Transverse colon (tissue), 4 donors: ENCODE data around the gene ZNF236. TPM values are rescaled to one million over a fixed set of nuclear protein-coding genes. Genes with fewer than 3 reads are reported as not detected.
"Not testable (repeated sequence)": the region's sequence is repeated elsewhere in the genome, so short reads cannot be mapped to it uniquely, and the experiment has no call there.

Source experiments
- DNase-seq: peaks from one replicate; pipeline ENCODE4 v3.0.0-alpha.2; 2019
- H3K27ac ChIP-seq, 4 donors: fragments of 200-600 bp; sonication (generic); 2 replicates each; pipeline ENCODE4 v1.5.1; 2016 to 2018; ENCODE audit warnings: inconsistent platforms in 4 of 4
- H3K27me3 ChIP-seq: fragments of 200-600 bp; sonication (generic); 2 replicates; pipeline ENCODE4 v1.5.1; 2017; ENCODE audit warnings: inconsistent platforms
- H3K36me3 ChIP-seq, 4 donors: fragments of 200-600 bp; sonication (generic); 2 replicates each; pipeline ENCODE4 v1.5.1; 2017 to 2019; ENCODE audit warnings: inconsistent platforms in 4 of 4
- H3K4me1 ChIP-seq, 4 donors: fragments of 200-600 bp; sonication (generic); 2 replicates each; pipeline ENCODE4 v1.5.1; 2017 to 2020; ENCODE audit warnings: inconsistent platforms in 4 of 4
- H3K4me3 ChIP-seq, 4 donors: fragments of 200-600 bp; sonication (generic); 1 replicate in 1 of 4; 2 replicates in 3 of 4; pipeline versions ENCODE4 v1.5.1 to v1.6.1; 2017 to 2019; ENCODE audit warnings: inconsistent platforms in 4 of 4
- H3K9me3 ChIP-seq, 2 donors: fragments of 200-600 bp; sonication (generic); 2 replicates each; pipeline ENCODE4 v1.5.1; 2017 to 2019; ENCODE audit warnings: inconsistent platforms in 2 of 2
- EP300 ChIP-seq: sonication (generic); formaldehyde crosslinking; IDR thresholded peaks from one replicate; pipeline ENCODE4 v1.6.1; 2017; ENCODE audit warnings: antibody characterized with exemption, low read depth
- POLR2A ChIP-seq: fragments of 450-650 bp; IDR thresholded peaks from one replicate; pipeline ENCODE4 v1.6.1; 2016; ENCODE audit warnings: antibody characterized with exemption, mild to moderate bottlenecking, moderate library complexity
- POLR2AphosphoS5 ChIP-seq, 3 donors: sonication (generic); formaldehyde crosslinking; IDR thresholded peaks; one replicate each; pipeline ENCODE4 v1.6.1; 2016; ENCODE audit warnings: antibody characterized with exemption in 3 of 3
- WGBS, 2 donors: methylation state at CpG; one replicate each; pipeline ENCODE4 v1.1.5; 2018; ENCODE audit warnings: low coverage in 1 of 2; 5-methylcytosine and 5-hydroxymethylcytosine counted together
- in situ Hi-C, 4 donors: fragments of 200-750 bp; cut with MboI; loops; one replicate each; pipeline versions ENCODE4 v1.15.0 to v1.15.1; 2017; ENCODE audit warnings: low sequenced_read_pairs in 3 of 4, low pct_ligation_motif_present in 1 of 4, low pct_unique_long_range_greater_than_20kb in 1 of 4
- intact Hi-C: fragments of 100-400 bp; cut with DNase I; formaldehyde crosslinking; loops from one replicate; pipeline ENCODE4 v1.15.1; 2023; ENCODE audit warnings: low total_unique reads
- total RNA-seq, 4 donors: library from RNA; depleted of rRNA; stranded (reverse); fragments of >200 nt; gene quantifications; one replicate each; pipeline ENCODE4 v1.1.0, GENCODE V29; 2016
- TF ChIP-seq, protein P1 (sequence below), 5 experiments: fragments of 200-600 bp in 3 of 5; fragments of 450-650 bp in 2 of 5; sonication (generic) in 3 of 5; IDR thresholded peaks; 1 replicate in 2 of 5; 2 replicates in 3 of 5; pipeline ENCODE4 v1.5.1; 2016 to 2017; ENCODE audit warnings: antibody characterized with exemption in 5 of 5, inconsistent platforms in 3 of 5, mild to moderate bottlenecking in 2 of 5, moderate library complexity in 1 of 5

Gene ZNF236
- 10 to 100 TPM; 18.3 to 82.8 (median 43.7) TPM for total RNA-seq

DNA sequence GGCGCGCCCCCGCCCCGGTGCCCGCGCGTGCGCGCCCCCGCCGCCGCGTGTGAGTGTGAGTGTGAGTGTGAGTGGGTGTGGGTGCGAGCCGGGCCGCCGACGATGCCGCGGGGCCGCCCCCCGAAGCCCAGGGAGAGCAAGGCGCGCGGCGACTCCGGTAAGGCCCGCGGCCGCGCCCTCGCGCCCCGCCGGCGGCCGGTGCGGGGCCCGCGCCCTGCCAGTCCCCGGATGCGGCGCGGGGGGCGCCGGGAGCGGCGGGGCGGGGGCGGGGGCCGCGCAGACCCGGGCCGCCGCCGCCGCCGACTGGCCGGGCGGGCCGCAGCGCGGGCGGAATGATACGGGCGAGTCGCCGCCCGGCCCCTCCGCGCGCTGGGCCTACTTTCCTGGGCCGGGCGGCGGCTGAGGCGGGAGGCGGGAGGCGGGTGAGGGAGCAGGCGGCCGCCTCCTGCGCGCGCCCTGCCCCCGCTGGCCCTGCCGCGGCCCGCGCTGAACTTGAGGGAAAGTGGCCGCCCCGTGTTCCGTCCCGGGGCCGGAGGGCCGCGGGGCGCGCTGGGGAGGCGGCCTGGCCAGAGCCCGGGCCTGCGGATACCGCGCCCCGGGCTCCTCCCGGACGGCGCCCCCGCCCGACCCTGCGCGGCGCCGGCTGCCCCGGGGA is at the start of gene ZNF236:
TSS of gene ZNF236 (plus strand) at position 52 of the 655 bp plus-strand sequence. CDS start at position 103, 51 bp downstream.
- Histone ChIP-seq H3K27ac (peak within 1 kb of the TSS; percentile 96 to 99 (median 98)), H3K27me3 (no peaks in the 10 kb centered on the region), H3K36me3 (no peaks in the 10 kb centered on the region), H3K9me3 (no peaks in the 10 kb centered on the region), H3K4me1 (peaks cover 4 to 37% (median 16%) of the 10 kb centered on the region in 4 donors), H3K4me3 (peak within 1 kb of the TSS; percentile 73 to 98 (median 94))
- TF ChIP-seq EP300 (no peak), POLR2AphosphoS5 (IDR thresholded peaks at IDR 0.05) (peak in 2 of 3 donors; percentile 66 to 77)
- peak; percentile 79 for DNase-seq
- in situ Hi-C loops = loop anchor here in 1 of 4 donors (25.0 kb wide), 1 partner anchor 165 kb away; no protein-coding TSS in a partner anchor
- intact Hi-C loops = no loop called here
- WGBS, 2 donors = 0% methylated on average over 65 of the region's 113 CpGs; no CpG with 5 or more reads in 1 of the 2 donors

DNA sequence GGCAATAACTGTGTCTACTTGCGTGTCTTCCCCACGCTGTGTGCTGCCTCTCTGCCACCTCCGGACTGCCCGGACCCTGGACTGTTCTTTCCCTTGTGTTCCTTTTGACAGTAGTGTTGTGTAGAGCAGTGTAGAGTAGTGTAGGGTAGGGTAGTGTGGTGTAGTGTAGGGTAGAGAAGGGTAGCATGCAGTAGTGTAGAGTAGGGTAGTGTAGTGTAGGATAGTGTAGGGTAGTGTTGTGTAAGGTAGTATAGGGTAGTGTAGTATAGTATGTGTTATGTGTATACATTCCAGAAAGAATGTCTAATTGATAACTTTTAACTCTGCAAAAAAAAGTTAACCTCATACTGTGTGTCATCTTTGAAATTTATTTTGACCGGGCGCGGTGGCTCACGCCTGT is 49.7 kb upstream of the ZNF236 start:
- Histone ChIP-seq H3K4me1 (no peaks in the 10 kb centered on the region), H3K36me3 (no peaks in the 10 kb centered on the region), H3K4me3 (no peak overlapping the region), H3K27me3 (no peaks in the 10 kb centered on the region), H3K9me3 (no peaks in the 10 kb centered on the region), H3K27ac (no peak overlapping the region)
- in situ Hi-C loops = no loop called here
- WGBS, 2 donors = 72 to 91% methylated on average over 5 to 8 of the region's 8 CpGs
- intact Hi-C loops = no loop called here
- TF ChIP-seq, protein P1, sequence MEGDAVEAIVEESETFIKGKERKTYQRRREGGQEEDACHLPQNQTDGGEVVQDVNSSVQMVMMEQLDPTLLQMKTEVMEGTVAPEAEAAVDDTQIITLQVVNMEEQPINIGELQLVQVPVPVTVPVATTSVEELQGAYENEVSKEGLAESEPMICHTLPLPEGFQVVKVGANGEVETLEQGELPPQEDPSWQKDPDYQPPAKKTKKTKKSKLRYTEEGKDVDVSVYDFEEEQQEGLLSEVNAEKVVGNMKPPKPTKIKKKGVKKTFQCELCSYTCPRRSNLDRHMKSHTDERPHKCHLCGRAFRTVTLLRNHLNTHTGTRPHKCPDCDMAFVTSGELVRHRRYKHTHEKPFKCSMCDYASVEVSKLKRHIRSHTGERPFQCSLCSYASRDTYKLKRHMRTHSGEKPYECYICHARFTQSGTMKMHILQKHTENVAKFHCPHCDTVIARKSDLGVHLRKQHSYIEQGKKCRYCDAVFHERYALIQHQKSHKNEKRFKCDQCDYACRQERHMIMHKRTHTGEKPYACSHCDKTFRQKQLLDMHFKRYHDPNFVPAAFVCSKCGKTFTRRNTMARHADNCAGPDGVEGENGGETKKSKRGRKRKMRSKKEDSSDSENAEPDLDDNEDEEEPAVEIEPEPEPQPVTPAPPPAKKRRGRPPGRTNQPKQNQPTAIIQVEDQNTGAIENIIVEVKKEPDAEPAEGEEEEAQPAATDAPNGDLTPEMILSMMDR (IDR thresholded peaks at IDR 0.05) = no peak
- no peak for TF ChIP-seq POLR2AphosphoS5 (IDR thresholded peaks at IDR 0.05)
- TF ChIP-seq POLR2A = no peak
- TF ChIP-seq EP300 = no peak
- DNase-seq = no peak

DNA sequence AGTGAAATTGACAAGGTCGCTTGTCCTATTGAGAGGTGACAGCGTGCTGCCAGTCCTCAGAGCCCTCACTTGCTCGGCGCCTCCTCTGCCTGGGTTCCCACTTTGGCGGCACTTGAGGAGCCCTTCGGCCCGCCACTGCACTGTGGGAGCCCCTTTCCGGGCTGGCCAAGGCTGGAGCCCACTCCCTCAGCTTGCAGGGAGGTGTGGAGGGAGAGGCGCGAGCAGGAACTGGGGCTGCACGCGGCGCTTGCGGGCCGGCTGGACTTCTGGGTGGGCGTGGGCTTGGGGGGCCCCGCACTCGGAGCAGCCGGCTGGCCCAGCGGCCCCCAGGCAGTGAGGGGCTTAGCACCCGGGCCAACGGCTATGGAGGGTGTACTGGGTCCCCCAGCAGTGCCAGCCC is 45.3 kb upstream of the ZNF236 start:
- intact Hi-C loops = not testable (repeated sequence)
- 95% methylated on average over 11 of the region's 22 CpGs; no CpG with 5 or more reads in 1 of the 2 donors for WGBS, 2 donors

DNA sequence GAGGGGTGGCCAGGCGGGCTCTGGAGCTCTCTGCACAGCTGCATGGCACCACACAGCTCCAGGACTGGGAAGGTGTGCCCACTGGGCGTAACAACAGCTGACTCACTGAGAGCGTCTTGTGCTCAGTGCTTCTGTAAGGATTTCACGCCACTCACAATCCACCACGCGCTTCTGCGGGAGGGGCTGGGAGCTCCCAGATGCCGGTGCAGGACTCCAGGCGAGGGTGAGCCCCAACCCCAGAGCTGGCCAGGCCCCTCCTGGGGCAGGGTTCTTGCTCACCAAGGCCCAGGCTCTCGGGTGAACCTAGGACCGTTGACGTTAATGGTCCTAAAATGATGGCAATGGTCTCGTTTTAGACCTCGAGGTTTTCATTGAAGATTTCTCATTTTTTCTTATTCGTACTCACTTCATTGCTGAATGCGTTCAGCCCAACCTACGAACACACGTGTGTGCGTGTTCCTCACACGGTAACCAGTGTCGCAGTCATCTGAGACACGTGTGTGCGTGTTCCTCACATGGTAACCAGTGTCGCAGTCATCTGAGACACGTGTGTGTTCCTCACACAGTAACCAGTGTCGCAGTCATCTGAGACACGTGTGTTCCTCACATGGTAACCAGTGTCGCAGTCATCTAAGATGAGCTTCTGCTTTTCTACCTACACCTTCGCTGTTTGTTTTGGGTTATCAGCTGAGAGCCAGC is 38.4 kb upstream of the ZNF236 start:
- no peak for TF ChIP-seq POLR2A
- TF ChIP-seq, protein P1 (IDR thresholded peaks at IDR 0.05) = no peak
- TF ChIP-seq POLR2AphosphoS5 (IDR thresholded peaks at IDR 0.05) = no peak
- no peak for TF ChIP-seq EP300
- no peaks in the 10 kb centered on the region for H3K9me3 ChIP-seq
- no peak overlapping the region for H3K27ac ChIP-seq
- no peaks in the 10 kb centered on the region for H3K4me1 ChIP-seq
- in situ Hi-C loops (no loop called here), intact Hi-C loops (no loop called here)
- DNase-seq = no peak
- no peaks in the 10 kb centered on the region for H3K36me3 ChIP-seq
- H3K4me3 ChIP-seq = no peak overlapping the region
- WGBS, 2 donors = 88 to 93% methylated on average over 9 to 28 of the region's 29 CpGs
- H3K27me3 ChIP-seq = peaks cover 2% of the 10 kb centered on the region

More for the DNA sequence above, 45.3 kb upstream of the ZNF236 start:
- H3K27me3 ChIP-seq, DNase-seq, H3K4me3 ChIP-seq, H3K9me3 ChIP-seq, H3K4me1 ChIP-seq, in situ Hi-C loops, H3K27ac ChIP-seq, H3K36me3 ChIP-seq: not testable (repeated sequence)

DNA sequence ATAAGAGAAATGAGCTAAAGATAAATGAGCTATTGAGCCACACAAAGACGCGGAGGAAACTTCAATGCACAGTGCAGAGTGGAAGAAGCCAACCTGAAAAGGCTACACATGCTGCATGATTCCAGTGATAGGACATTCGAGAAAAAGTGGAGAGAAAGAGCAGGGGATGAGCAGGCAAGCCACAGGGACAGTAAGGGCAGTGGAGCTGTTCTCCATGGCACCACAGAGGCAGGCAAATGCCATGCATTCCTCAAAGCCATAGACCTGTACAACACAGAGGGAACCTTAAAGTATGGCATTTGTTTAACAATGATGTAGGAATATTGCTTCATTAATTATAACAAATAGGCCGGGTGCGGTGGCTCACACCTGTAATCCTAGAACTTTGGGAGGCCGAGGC is 36.5 kb upstream of the ZNF236 start:
- in situ Hi-C loops (no loop called here), intact Hi-C loops (no loop called here)
- Histone ChIP-seq H3K4me1 (no peaks in the 10 kb centered on the region), H3K27me3 (no peaks in the 10 kb centered on the region), H3K27ac (no peak overlapping the region), H3K9me3 (no peaks in the 10 kb centered on the region), H3K4me3 (no peak overlapping the region), H3K36me3 (no peaks in the 10 kb centered on the region)
- no peak for DNase-seq
- TF ChIP-seq POLR2A (no peak), POLR2AphosphoS5 (IDR thresholded peaks at IDR 0.05) (no peak), EP300 (no peak)
- TF ChIP-seq, protein P1 (IDR thresholded peaks at IDR 0.05) = no peak
- WGBS, 2 donors = 81 to 84% methylated on average over 4 to 6 of the region's 6 CpGs
